HG03280 (cell line): ENCODE measurements around the gene SIX2.

Experiments used
- ATAC-seq: cut with Tn5 transposase; IDR thresholded peaks from one replicate; pipeline ENCODE4 v1.9.1; 2021; ENCODE audit warnings: mild to moderate bottlenecking, moderate library complexity; ENCODE audit not compliant: unreplicated experiment

Gene SIX2

GRCh38 chr2:45002686-45003085 is 6.6 kb downstream of the SIX2 start:
- no peak for ATAC-seq

DNA sequence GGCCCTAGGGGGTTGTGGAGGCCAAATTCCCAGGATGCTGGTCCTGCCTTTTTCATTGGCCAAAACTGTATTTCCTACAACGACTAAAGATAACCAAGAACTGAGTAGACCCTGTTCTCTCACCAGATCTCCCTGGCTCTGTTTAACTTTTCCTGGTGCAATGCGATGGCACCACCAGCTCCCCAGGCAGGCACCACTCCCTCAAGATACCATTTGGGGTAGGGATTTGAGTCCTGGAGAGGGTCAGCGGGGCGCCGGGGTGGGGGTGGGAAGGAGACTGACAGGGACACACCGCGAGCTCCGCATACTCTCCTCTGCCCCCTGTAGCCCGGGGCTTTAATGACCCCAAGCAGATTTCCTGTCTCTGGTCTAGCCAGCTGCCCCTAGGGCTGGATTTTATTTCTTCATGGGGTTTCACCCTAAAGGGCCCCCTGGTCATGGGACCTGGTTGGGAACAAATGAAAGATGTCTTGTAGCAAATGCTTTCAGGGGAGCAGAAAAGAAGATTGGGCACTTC is 7.3 kb downstream of the SIX2 start:
- ATAC-seq: no peak

DNA sequence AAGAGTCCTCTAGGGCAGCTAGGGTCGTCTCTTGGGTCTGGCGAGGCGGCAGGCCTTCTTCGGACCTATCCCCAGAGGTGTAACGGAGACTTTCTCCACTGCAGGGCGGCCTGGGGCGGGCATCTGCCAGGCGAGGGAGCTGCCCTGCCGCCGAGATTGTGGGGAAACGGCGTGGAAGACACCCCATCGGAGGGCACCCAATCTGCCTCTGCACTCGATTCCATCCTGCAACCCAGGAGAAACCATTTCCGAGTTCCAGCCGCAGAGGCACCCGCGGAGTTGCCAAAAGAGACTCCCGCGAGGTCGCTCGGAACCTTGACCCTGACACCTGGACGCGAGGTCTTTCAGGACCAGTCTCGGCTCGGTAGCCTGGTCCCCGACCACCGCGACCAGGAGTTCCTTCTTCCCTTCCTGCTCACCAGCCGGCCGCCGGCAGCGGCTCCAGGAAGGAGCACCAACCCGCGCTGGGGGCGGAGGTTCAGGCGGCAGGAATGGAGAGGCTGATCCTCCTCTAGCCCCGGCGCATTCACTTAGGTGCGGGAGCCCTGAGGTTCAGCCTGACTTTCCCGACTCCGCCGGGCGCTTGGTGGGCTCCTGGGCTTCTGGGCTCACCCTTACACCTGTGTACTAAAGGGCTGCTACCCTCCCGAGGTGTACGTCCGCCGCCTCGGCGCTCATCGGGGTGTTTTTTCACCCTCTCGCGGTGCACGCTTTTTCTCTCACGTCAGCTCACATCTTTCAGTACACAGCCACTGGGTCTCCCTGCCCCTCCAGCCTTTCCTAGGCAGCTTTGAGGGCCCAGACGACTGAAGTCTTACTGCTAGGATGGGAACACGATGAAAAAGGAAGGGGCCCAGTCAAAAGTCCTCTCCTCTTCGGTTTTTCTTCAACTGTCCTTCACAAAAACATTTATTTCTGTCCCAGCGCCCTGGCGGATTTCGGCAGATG is 8.1 kb downstream of the SIX2 start:
- ATAC-seq: no peak

DNA sequence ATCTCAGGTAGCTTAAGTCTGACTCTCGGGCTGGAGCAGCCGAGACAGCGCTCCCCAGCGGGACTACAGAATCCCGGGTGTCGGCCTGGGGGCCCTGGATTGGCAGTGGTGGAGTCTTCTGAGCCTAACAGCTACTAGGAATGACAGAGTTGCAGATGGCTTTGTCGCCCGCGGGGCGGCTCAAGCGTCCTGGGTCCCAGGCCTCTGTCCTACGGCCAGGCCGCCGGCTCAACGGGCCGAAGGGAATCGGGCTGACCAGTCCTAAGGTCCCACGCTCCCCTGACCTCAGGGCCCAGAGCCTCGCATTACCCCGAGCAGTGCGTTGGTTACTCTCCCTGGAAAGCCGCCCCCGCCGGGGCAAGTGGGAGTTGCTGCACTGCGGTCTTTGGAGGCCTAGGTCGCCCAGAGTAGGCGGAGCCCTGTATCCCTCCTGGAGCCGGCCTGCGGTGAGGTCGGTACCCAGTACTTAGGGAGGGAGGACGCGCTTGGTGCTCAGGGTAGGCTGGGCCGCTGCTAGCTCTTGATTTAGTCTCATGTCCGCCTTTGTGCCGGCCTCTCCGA is 8.8 kb downstream of the SIX2 start:
- no peak for ATAC-seq

- ATAC-seq: no peak
These were observed 9.7 kb downstream of the SIX2 start for GRCh38 chr2:44999540-44999939.

DNA sequence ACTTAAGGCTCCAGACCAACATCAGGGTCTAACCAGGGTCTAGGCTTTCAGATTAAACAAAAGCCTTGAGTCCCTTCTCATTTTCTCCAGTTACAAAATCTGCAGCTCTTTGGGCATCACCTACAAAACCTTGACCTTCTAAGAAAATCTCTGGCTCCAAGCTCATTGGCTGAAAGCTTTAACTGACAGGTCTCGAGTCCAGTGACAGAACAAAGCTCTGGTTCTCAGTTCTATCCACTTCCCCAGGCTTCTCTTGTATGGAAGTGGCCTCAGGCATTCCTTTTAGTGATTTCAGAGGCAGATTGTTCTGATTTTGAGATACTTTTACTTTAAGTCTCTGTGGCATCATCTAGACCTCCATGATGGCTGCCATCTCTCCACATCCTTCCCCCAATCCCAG is 11.3 kb downstream of the SIX2 start:
- ATAC-seq: no peak

- no peak for ATAC-seq
These were observed 12.9 kb downstream of the SIX2 start for GRCh38 chr2:44996356-44996755.

- no peak for ATAC-seq
These were observed 14.9 kb downstream of the SIX2 start for GRCh38 chr2:44994377-44994776.

DNA sequence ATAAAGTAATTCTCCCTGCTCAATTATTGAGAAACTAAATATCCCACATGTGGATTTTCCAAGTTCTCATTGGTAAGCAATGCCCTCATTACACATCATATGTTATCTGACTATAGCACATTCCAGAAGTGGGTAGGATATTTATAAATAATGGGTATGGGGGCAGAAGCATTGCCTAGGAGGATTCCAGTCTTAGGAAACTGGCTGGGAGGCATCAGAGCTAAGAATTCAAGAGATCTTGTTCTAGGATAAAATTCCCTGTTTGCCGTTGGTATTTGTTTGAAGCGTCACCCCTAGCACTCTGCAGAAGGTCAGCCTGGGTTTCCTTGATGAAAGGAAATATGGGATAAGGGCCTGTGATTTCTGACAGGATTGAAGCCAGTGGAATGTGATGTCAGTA is 20.1 kb downstream of the SIX2 start:
- no peak for ATAC-seq

GRCh38 chr2:44983836-44984604 is 25.2 kb downstream of the SIX2 start:
- no peak for ATAC-seq

DNA sequence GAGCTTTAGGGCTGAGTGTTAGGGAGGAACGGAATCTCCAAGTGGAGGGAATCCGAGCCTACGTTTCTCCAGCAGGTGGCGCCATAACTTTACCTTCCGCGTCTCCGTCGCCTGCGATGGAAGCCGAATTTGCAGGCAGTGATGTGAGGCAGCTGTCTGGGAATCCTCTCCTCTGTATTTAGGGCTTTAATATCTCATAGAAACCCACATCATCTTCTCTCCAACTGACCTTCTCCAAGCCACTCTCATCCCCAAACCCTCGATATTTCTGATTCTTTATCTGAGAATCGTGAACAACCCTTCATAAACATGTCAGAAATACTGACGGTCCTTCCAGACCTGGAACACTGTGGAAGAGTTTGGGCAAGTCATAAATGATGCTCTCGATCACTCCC is 27.5 kb downstream of the SIX2 start:
- ATAC-seq: no peak

- ATAC-seq: no peak
These were observed 28.2 kb downstream of the SIX2 start for GRCh38 chr2:44980751-44981713.

- ATAC-seq: no peak
These were observed 29.7 kb downstream of the SIX2 start for GRCh38 chr2:44979581-44979980.

DNA sequence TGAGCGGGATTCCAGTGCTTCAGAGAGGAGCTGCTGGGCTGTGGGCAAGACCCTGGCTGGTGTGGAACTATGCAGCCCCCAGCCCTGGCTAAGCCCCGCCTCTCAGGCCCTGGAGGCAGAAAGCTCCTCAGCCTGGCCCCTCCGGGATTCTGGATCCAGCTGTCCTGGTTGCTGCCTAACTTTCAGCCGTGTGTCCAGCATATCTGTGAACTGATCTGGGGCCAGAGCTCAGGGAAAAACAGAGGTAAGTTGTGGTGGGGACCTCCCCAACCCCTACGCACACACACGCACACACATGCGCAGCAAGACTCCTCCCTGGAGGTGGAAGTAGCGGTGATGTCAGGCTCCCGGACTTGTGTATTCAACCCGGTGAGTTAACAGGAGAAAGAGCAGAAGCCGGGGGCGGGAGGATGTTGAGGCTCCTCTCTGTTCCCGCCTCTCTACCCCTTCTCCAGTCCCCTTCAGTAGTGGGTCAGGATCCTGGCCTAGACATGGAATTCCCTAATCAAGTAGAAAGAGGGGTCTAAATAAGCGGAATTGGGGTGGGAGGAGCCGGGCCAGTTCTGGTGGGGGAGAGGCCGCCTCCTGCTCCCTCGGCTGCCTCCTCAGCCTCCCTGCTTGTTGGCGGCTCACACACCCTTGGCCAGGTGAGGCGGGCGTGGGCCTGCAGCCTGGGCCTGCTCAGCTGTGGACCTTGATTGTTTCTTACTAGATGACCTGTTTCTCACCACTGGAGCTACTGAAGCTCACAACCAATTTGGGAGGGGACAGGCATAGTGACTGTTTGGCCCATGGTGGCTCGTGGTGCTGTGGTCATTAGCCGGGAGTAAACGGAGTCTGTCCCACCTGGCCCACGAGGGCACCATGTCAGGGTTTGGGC is 33.4 kb downstream of the SIX2 start:
- ATAC-seq: no peak

GRCh38 chr2:44974064-44974715 is 35.1 kb downstream of the SIX2 start:
- ATAC-seq: no peak

- no peak for ATAC-seq
These were observed 36.3 kb downstream of the SIX2 start for GRCh38 chr2:44972771-44973535.

GRCh38 chr2:44970846-44971450 is 38.3 kb downstream of the SIX2 start:
- no peak for ATAC-seq

GRCh38 chr2:44969936-44970335 is 39.3 kb downstream of the SIX2 start:
- ATAC-seq: no peak
